Neural cell (in vitro differentiated cells): Measurements from ENCODE around the gene FGL2.

ENCODE experiments used
- POLR2AphosphoS5 ChIP-seq: IDR thresholded peaks from 2 replicates; pipeline ENCODE4 v1.6.1; 2012
- RAD21 ChIP-seq: fragments of 450-650 bp; conservative IDR thresholded peaks from 2 replicates; pipeline ENCODE4 v1.6.1; 2014; ENCODE audit warnings: antibody characterized with exemption, mild to moderate bottlenecking, moderate library complexity
- REST ChIP-seq: IDR thresholded peaks from 2 replicates; pipeline ENCODE4 v1.6.1; 2012; ENCODE audit warnings: borderline replicate concordance
- TF ChIP-seq, protein P1 (sequence below): fragments of 450-650 bp; IDR thresholded peaks from 2 replicates; pipeline ENCODE4 v1.5.1; 2014; ENCODE audit warnings: antibody characterized with exemption, mild to moderate bottlenecking, moderate library complexity; ENCODE audit not compliant: poor library complexity, severe bottlenecking

GRCh38 chr7:77188731-77189437, 10.7 kb downstream of the FGL2 start:
- TF ChIP-seq, protein P1, sequence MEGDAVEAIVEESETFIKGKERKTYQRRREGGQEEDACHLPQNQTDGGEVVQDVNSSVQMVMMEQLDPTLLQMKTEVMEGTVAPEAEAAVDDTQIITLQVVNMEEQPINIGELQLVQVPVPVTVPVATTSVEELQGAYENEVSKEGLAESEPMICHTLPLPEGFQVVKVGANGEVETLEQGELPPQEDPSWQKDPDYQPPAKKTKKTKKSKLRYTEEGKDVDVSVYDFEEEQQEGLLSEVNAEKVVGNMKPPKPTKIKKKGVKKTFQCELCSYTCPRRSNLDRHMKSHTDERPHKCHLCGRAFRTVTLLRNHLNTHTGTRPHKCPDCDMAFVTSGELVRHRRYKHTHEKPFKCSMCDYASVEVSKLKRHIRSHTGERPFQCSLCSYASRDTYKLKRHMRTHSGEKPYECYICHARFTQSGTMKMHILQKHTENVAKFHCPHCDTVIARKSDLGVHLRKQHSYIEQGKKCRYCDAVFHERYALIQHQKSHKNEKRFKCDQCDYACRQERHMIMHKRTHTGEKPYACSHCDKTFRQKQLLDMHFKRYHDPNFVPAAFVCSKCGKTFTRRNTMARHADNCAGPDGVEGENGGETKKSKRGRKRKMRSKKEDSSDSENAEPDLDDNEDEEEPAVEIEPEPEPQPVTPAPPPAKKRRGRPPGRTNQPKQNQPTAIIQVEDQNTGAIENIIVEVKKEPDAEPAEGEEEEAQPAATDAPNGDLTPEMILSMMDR, result no peak
- TF ChIP-seq REST (no peak), RAD21 (no peak), POLR2AphosphoS5 (no peak)
